ENCODE measurements around the gene ADAMTS2. TPM values are rescaled to one million over a fixed set of nuclear protein-coding genes. Genes with fewer than 3 reads are reported as not detected.

Gene ADAMTS2
- total RNA-seq, 1 donor from 2014 or later, result 18.8 TPM

GRCh38 chr5:179211631-179212030 is 133.6 kb downstream of the ADAMTS2 start:
- TF ChIP-seq EZH2 (IDR thresholded peaks at IDR 0.05; ENCODE audit: insufficient read depth, low read length), result no peak
- TF ChIP-seq, protein P1, sequence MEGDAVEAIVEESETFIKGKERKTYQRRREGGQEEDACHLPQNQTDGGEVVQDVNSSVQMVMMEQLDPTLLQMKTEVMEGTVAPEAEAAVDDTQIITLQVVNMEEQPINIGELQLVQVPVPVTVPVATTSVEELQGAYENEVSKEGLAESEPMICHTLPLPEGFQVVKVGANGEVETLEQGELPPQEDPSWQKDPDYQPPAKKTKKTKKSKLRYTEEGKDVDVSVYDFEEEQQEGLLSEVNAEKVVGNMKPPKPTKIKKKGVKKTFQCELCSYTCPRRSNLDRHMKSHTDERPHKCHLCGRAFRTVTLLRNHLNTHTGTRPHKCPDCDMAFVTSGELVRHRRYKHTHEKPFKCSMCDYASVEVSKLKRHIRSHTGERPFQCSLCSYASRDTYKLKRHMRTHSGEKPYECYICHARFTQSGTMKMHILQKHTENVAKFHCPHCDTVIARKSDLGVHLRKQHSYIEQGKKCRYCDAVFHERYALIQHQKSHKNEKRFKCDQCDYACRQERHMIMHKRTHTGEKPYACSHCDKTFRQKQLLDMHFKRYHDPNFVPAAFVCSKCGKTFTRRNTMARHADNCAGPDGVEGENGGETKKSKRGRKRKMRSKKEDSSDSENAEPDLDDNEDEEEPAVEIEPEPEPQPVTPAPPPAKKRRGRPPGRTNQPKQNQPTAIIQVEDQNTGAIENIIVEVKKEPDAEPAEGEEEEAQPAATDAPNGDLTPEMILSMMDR (IDR thresholded peaks at IDR 0.05; ENCODE audit: insufficient read depth, low read depth, low read length), result no peak
- Histone ChIP-seq H4K20me1 (ENCODE audit: insufficient read depth, low read length) (no peaks in the 10 kb centered on the region), H3K9ac (ENCODE audit: low read length) (no peak overlapping the region), H3K4me2 (ENCODE audit: low read length) (no peak overlapping the region), H3K4me3 (ENCODE audit: insufficient read depth, low read depth, low read length) (no peak overlapping the region), H3K36me3 (ENCODE audit: insufficient read depth, low read length) (no peaks in the 10 kb centered on the region), H3K4me1 (ENCODE audit: insufficient read depth, low read length) (no peaks in the 10 kb centered on the region), H3K27ac (ENCODE audit: low read depth, low read length) (no peak overlapping the region), H3K79me2 (ENCODE audit: insufficient read depth, low read length) (no peaks in the 10 kb centered on the region), H3K9me3 (ENCODE audit: insufficient read depth, low read depth, low read length) (peaks cover 3% of the 10 kb centered on the region), H2AFZ (ENCODE audit: low read depth, low read length) (no peak overlapping the region), H3K27me3 (ENCODE audit: insufficient read depth, low read length) (no peaks in the 10 kb centered on the region)
- Mint-ChIP-seq H3K27me3 (ENCODE audit: low read depth, unreplicated experiment) (peaks cover 4% of the 10 kb centered on the region), H3K9me3 (ENCODE audit: unreplicated experiment) (peaks cover 2% of the 10 kb centered on the region), H3K36me3 (ENCODE audit: low read depth, unreplicated experiment) (no peaks in the 10 kb centered on the region), H3K4me3 (ENCODE audit: unreplicated experiment) (no peak overlapping the region), H3K4me1 (ENCODE audit: low read depth, unreplicated experiment) (peaks cover 14% of the 10 kb centered on the region), H3K27ac (ENCODE audit: unreplicated experiment) (no peak overlapping the region)
- DNase-seq (ENCODE audit: low read depth) (no peak), FAIRE-seq (no peak)

DNA sequence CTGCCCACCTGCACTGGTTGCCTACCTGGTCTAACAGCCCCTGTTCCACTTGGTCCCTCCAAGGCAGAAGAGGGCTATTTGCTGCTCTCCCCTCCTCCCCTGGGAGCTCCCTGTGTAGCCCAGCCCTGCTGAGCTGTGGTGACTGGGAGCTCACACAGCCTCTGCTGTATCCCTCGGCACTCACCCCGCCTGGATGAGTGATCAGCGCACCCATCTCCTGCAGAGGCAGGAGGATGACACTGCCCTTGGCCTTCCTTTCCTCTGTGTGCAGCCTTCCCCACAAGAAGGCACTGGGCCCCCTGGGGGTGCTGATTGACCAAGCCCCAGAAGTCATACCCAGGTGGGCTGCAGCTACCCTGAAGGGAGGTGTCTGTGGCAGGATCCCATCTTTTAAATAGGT is 134.2 kb downstream of the ADAMTS2 start:
- Histone ChIP-seq H3K4me2 (ENCODE audit: low read length) (no peak overlapping the region), H3K27me3 (ENCODE audit: insufficient read depth, low read length) (no peaks in the 10 kb centered on the region), H2AFZ (ENCODE audit: low read depth, low read length) (no peak overlapping the region), H3K4me1 (ENCODE audit: insufficient read depth, low read length) (no peaks in the 10 kb centered on the region), H3K9ac (ENCODE audit: low read length) (no peak overlapping the region), H3K27ac (ENCODE audit: low read depth, low read length) (no peak overlapping the region), H3K9me3 (ENCODE audit: insufficient read depth, low read depth, low read length) (peaks cover 3% of the 10 kb centered on the region), H3K79me2 (ENCODE audit: insufficient read depth, low read length) (no peaks in the 10 kb centered on the region), H3K4me3 (ENCODE audit: insufficient read depth, low read depth, low read length) (no peak overlapping the region), H3K36me3 (ENCODE audit: insufficient read depth, low read length) (no peaks in the 10 kb centered on the region), H4K20me1 (ENCODE audit: insufficient read depth, low read length) (no peaks in the 10 kb centered on the region)
- Mint-ChIP-seq H3K9me3 (ENCODE audit: unreplicated experiment) (peaks cover 2% of the 10 kb centered on the region), H3K4me3 (ENCODE audit: unreplicated experiment) (no peak overlapping the region), H3K4me1 (ENCODE audit: low read depth, unreplicated experiment) (peaks cover 17% of the 10 kb centered on the region), H3K36me3 (ENCODE audit: low read depth, unreplicated experiment) (no peaks in the 10 kb centered on the region), H3K27me3 (ENCODE audit: low read depth, unreplicated experiment) (peaks cover 4% of the 10 kb centered on the region), H3K27ac (ENCODE audit: unreplicated experiment) (no peak overlapping the region)
- DNase-seq (ENCODE audit: low read depth) (no peak), FAIRE-seq (no peak)
- no peak for TF ChIP-seq EZH2 (IDR thresholded peaks at IDR 0.05; ENCODE audit: insufficient read depth, low read length)
- TF ChIP-seq, protein P1 (IDR thresholded peaks at IDR 0.05; ENCODE audit: insufficient read depth, low read depth, low read length), result no peak

DNA sequence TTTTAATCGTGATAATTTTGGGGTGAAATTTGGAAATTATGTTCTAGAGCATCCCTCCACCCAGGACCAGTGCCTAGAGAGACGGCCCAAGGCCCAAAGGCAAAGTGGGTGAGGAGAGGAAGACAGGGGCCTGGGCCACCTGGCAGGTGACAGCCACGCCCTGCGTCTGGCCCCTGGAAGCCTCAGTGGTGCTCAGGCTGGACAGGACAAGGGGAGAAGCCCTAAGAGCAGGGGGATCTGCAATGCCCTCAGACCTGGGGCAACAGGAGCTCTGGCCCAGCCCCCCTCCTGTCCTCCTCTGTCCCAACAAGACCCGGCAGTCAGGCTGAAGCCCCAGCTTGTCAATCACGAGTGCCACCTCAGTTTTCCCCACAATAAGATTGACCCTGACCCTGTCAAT is 134.8 kb downstream of the ADAMTS2 start:
- no peaks in the 10 kb centered on the region for H3K36me3 Mint-ChIP-seq (ENCODE audit: low read depth, unreplicated experiment)
- no peak overlapping the region for H3K27ac Mint-ChIP-seq (ENCODE audit: unreplicated experiment)
- H3K27me3 ChIP-seq (ENCODE audit: insufficient read depth, low read length), result no peaks in the 10 kb centered on the region
- FAIRE-seq, result no peak
- H3K79me2 ChIP-seq (ENCODE audit: insufficient read depth, low read length), result no peaks in the 10 kb centered on the region
- H3K27ac ChIP-seq (ENCODE audit: low read depth, low read length), result no peak overlapping the region
- H3K9ac ChIP-seq (ENCODE audit: low read length), result no peak overlapping the region
- no peak overlapping the region for H3K4me3 ChIP-seq (ENCODE audit: insufficient read depth, low read depth, low read length)
- no peaks in the 10 kb centered on the region for H4K20me1 ChIP-seq (ENCODE audit: insufficient read depth, low read length)
- no peak for TF ChIP-seq EZH2 (IDR thresholded peaks at IDR 0.05; ENCODE audit: insufficient read depth, low read length)
- TF ChIP-seq, protein P1 (IDR thresholded peaks at IDR 0.05; ENCODE audit: insufficient read depth, low read depth, low read length), result no peak
- no peaks in the 10 kb centered on the region for H3K36me3 ChIP-seq (ENCODE audit: insufficient read depth, low read length)
- H3K9me3 Mint-ChIP-seq (ENCODE audit: unreplicated experiment), result no peaks in the 10 kb centered on the region
- H2AFZ ChIP-seq (ENCODE audit: low read depth, low read length), result no peak overlapping the region
- H3K4me1 ChIP-seq (ENCODE audit: insufficient read depth, low read length), result no peaks in the 10 kb centered on the region
- no peak overlapping the region for H3K4me2 ChIP-seq (ENCODE audit: low read length)
- DNase-seq (ENCODE audit: low read depth), result no peak
- no peak overlapping the region for H3K4me3 Mint-ChIP-seq (ENCODE audit: unreplicated experiment)
- H3K9me3 ChIP-seq (ENCODE audit: insufficient read depth, low read depth, low read length), result peaks cover 3% of the 10 kb centered on the region
- H3K4me1 Mint-ChIP-seq (ENCODE audit: low read depth, unreplicated experiment), result peaks cover 13% of the 10 kb centered on the region
- peaks cover 4% of the 10 kb centered on the region for H3K27me3 Mint-ChIP-seq (ENCODE audit: low read depth, unreplicated experiment)

Data from astrocyte (in vitro differentiated cells and primary cell).